ENCODE results near the gene MRGPRD.

Gene MRGPRD

GRCh38 chr11:68942095-68942620 lies 38.6 kb downstream of the MRGPRD start:
- no peak for DNase-seq

GRCh38 chr11:68941324-68942094 lies 39.3 kb downstream of the MRGPRD start:
- DNase-seq: no peak

DNA sequence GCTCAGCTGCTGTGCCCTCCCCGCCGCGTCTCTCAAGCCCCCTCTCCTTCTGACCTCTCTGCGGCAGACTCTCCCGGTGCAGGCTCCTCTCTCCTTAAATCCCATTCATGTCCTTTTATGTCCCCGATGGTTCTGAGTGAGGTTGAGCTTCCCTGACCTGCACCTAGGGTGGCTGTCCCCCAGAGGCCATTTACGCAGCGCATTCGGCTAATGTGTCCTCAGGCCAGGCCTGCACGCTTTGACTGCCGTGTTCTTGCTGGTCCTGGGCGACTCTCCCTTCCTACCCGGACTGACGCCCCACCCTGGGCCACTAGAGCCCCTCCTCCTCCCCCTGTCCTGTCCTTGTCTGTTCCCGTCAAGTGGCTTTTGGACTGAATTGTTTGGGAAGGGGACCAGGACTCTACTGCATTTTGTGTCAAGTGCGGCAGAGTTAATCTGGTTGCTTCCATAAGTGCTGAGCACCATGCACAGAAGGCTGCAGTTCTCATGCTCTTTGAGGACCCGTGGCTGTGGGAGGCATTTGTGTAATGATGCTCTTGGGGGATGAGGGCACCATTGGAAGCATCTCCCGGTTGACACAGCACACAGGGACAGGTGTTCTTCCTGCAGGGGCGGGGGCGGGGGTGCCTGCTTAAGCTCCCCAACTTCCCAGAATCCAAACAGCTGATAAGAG lies 40.0 kb downstream of the MRGPRD start:
- no peak for DNase-seq

GRCh38 chr11:68939583-68940555 lies 40.9 kb downstream of the MRGPRD start:
- no peak for DNase-seq

GRCh38 chr11:68938816-68939582 lies 41.8 kb downstream of the MRGPRD start:
- DNase-seq: no peak

GRCh38 chr11:68938088-68938487 lies 42.7 kb downstream of the MRGPRD start:
- DNase-seq: no peak

GRCh38 chr11:68936676-68937620 lies 43.8 kb downstream of the MRGPRD start:
- DNase-seq: no peak

DNA sequence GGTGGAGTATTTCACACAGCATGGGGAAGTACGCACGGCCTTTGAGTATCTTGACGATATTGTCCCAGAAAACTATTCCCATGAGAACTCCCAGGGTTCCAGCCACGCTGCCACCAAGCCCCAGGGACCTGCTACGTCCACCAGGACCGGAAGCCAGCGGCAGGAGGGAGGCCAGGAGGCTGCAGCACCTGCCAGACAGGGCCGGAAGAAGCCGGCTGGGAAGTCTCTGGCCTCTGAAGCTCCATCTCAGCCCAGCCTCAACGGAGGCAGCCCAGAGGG lies 44.5 kb downstream of the MRGPRD start:
- no peak for DNase-seq

GRCh38 chr11:68935516-68936357 lies 45.0 kb downstream of the MRGPRD start:
- no peak for DNase-seq

- no peak for DNase-seq
Measured at GRCh38 chr11:68935066-68935465, 45.7 kb downstream of the MRGPRD start.

DNA sequence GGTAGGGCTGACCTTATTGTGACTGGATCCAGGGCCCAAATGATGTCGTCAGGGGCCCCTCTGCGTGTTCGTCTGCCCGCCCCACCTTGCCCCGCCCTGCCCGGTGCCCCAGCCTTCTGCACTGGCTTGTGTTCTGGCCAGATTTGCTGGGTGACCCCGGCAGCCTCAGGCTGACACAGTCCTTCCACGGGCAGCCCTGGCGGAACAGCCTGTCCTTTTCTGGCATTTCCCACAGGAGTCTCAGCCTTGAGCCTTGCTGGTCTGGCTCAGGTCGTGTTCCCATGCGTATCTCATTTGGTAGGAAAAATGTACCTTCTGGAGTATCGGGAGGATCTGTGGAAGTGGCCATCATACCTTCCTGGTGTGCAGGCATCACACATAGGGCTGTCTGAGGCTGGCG lies 46.1 kb downstream of the MRGPRD start:
- DNase-seq: no peak

- DNase-seq: no peak
Measured at GRCh38 chr11:68934321-68934645, 46.5 kb downstream of the MRGPRD start.

GRCh38 chr11:68933605-68934320 lies 47.0 kb downstream of the MRGPRD start:
- DNase-seq: no peak

DNA sequence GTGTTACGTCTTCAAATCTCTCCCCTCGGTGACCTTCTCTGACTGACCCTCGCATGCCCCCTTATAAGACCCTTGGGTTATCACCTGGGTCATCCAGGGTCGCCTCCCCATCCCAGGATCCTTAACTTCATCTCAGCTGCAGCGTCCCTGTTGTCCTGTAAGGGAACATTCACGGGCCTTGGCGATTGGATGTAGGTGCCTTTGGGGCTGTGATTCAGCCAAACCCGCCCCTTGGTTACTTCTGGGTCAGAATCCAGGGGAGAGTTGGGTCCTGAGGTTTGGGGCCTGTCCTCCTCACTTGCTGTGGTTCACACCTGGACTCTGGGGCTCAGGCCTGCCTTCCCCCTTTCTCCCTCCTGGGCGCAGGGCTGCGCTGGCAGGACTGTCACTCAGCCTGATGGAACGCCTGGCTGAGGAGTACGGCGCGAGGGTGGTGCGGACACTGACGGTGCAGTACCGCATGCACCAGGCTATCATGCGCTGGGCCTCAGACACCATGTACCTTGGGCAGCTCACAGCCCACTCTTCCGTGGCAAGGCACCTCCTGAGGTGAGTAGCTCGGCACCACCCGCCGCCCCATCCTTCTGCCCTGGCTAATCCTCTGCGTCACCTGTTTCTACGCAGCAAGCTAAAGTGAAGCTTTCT lies 47.7 kb downstream of the MRGPRD start:
- DNase-seq: no peak

GRCh38 chr11:68932358-68932757 lies 48.4 kb downstream of the MRGPRD start:
- DNase-seq: no peak

- DNase-seq: no peak
Measured at GRCh38 chr11:68931911-68932310, 48.9 kb downstream of the MRGPRD start.

DNA sequence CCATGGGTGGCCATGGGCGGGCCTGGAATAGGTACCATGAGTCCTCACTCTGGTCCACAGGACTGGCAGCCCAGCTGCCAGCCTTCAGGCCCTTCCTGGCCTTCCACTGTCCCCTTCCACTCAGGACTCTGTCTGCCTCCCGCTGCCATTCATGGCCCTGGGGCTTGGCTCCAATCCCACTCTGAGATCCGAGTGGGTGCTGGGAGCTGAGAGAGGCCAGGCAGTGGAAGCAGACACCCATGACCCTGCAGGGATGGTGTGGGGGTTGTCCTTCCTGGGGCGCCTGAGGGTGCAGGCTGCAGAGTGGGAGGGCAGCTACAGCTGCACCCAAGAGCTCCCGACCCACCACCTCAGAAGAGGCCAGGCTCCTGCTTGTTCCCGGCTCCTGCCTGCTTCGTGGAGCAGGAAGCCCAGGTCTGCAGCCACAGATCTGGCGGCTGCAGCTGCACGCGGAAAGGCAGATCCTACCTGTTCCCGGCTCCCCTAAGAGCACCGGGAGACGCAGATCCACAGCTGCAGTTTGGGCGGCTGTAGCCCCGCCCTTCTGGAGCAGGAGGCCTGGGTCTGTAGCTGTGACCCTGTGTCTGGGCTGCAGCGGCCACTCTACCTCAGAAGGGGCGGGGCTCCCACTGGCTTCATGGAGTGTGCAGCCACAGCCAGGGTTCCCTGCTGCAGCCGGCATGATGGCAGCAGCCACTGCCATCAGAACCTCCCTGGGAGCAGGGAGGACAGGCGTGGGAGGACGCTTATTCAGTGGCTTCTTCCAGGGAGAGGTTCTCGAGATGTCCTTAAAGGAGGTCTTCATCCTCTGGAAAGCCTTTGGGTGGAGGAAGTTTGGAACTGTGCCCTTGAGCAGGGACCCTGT lies 49.6 kb downstream of the MRGPRD start:
- DNase-seq: no peak
